Stimulated activated CD4-positive, alpha-beta T cell treated with anti-CD3 and anti-CD28 coated beads, TNF-alpha, amount 100 ng/mL, for 4 hours (primary cell): ENCODE data around the gene IGFL2.

ENCODE experiments used
- DNase-seq, 3 experiments: peaks; one replicate each; pipeline ENCODE4 v3.0.0-alpha.2; 2020; ENCODE audit warnings: low read depth in 3 of 3

IGFL2 gene

DNA sequence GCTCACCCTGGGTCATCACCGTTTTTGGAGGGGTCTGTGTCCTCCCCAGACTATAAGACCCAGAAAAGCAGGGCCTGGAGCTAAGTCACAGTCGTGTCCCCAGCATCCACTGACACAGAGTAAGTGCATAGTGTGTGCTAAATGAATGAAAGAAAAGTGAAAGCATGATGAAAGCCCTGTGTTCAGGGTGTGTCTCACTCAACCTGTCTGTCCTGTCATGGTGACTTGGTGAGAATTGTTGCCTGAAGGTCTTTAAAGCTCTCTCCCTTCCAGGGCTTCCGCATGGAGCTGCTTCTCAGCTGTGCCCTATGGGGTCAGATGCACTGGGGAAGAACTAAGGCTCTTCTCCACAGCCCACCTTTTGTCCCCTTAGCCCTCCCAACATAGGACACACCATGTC, 61.0 kb downstream of the IGFL2 start:
- DNase-seq = no peak

DNA sequence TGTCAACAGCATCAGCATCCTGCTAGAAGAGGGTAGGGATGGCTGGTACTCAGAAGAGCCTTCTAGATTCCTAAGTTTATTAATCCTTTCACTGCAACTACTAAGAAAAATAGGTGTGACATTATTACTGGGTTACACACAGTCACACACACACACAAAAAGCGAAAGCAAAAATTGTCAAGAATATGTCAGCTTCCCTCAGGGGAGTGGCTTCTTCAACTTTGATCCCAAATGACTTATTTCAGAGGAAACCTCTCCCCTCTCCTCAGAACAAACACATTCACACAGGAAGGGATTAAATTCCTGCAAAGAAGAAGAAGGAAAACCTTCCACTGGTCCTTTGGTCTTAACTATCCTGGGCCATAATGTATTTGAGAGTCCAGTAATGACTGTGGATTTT, 61.4 kb downstream of the IGFL2 start:
- no peak for DNase-seq

DNA sequence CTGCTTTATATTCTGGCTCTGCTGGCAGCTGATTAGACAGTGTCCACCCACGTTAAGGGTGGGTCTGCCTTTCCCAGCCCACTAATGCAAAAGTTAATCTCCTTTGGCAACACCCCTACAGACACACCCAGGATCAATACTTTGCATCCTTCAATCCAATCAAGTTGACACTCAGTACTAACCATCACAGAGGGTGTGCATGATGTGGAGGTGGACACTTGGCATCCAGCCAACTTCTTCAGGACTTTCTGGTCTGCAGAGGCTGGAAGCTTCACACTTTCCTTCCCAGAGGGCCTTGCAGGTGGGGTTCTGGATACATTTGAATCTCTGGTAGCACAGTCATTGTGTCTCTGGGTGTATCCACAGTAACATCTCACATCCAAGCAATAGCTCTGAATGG, 62.6 kb downstream of the IGFL2 start:
- no peak for DNase-seq
